HG03432 (cell line): ENCODE measurements around the gene NOA1.
"Not testable (repeated sequence)": the region's sequence is repeated elsewhere in the genome, so short reads cannot be mapped to it uniquely, and the experiment has no call there.

ENCODE experiments used
- ATAC-seq: cut with Tn5 transposase; IDR thresholded peaks from one replicate; pipeline ENCODE4 v1.9.1; 2021; ENCODE audit warnings: mild to moderate bottlenecking, moderate library complexity; ENCODE audit not compliant: unreplicated experiment

Gene NOA1

DNA sequence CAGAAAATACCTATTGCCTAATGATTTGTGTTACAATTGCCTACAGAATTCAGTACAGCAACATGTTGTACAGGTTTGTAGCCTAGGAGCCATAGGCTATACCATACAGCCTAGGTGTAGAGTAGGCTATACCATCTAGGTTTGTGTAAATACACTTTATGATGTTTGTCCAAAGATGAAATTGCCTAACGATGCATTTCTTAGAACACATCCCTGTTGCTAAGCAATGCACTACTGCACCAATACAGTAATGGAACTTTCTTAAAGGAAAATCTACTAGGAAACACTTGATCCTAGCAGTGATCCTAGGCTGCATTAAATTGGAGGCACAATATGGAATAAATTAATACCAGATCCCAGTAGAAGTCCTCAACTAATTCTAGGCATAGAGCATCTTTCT is 18.3 kb downstream of the NOA1 start:
- ATAC-seq = no peak

DNA sequence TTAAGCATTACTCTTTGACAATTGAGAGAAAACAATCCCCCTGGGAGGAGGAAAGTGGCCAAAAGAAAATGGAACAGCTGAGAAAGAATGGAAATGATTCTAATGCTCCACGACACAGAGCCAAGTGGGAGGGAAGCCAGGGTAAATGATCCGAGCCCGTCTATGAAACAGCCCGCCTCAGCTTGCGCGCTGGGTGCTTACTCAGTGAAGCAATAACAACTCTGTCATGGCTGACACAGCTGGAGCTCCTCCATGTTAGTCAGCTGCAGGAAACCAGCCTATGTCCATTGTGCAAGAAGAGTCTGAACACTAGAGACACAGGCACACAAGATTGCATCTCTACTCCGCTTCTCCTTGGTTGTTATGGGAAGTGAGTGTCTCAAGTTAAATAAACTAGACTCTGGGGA is 19.3 kb downstream of the NOA1 start:
- no peak for ATAC-seq

DNA sequence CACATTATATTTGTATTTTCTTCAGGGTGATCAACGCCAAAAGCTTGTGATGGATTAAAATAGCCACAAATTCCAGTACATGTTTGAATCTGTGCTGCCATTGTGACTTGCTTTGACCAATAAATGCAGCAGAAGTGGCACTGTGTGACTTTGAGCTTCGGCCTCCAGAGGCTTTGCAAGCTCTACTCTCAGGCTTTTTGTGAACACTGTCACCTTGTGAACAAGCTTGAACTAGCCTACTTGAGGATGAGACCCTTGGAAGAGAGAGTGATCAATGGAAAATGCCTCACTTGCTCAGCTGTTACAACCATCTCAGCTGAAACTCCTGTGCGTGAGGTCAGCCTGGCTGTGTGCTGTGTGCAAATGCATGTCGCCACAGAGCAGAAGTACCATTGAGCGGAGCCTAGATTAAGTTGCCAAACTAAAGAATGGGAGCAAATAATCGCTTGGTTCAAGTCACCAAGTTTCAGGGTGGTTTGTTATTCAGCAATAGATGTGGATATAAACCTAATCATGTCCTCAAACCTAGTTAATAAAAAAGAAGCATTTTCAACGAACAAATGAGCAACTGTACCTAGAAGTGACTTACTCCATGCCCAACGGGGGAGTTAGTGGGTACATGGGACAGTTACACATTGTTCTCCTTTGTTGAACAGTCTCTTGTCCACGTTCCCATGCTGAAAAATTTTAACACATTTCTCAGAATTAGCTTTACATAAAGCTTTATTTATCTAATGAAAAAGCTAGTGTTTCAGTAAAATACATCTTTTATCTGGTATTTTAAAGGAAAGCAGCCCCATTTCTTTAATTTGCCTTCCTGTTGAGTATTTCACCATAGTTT is 23.5 kb downstream of the NOA1 start:
- ATAC-seq = no peak

DNA sequence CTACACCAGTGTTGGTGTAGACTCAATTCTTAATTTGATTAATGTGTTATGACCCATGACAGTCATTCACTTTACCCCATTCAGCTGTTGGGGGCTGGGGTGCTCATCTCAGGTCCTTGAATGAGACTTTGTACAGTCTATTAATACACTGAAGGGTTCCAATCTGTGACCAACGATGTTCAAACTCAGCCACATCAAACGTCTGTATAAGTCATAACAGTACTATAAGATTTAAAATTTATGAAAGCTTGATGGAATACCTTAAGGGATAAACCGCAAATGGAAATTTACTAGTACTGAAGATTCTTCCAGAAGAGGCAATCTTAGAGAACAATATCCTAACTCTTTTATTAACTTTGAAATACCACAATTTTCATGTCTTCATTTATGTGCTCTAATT is 36.0 kb downstream of the NOA1 start:
- no peak for ATAC-seq

DNA sequence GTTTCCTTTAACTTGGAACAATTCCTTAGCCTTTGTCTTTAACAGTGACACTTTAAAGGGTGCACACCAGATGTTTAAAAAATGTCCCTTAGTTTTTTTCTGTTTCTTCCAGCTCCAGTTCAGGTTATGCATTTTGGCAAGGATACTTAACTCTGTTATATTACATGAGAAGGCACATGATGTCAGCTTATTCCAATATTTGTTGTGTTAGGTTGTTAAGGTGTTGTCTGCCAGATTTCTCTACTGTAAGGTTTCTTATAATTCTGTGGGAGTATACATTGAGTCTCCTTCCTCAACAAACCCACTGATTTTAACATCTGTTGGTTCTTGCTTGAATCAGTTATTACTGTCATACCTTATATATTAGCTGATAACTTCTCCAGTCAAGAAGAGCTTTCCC is 36.4 kb downstream of the NOA1 start:
- ATAC-seq = no peak

DNA sequence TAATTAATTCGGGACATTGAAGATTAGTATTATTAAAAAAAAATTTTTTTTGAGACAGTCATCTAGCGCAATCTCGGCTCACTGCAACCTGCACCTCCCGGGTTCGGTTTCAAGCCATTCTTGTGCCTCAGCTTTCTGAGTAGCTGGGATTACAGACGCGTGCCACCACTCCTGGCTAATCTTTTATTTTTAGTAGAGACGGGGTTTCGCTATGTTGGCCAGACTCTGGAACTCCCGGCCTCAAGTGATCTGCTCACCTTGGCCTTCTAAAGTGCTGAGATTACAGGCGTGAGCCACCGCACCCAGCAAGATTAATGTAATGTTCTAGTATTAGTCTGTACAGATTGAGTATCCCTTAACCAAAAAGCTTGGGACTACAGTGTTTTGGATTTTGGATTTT is 37.0 kb downstream of the NOA1 start:
- ATAC-seq = no peak

DNA sequence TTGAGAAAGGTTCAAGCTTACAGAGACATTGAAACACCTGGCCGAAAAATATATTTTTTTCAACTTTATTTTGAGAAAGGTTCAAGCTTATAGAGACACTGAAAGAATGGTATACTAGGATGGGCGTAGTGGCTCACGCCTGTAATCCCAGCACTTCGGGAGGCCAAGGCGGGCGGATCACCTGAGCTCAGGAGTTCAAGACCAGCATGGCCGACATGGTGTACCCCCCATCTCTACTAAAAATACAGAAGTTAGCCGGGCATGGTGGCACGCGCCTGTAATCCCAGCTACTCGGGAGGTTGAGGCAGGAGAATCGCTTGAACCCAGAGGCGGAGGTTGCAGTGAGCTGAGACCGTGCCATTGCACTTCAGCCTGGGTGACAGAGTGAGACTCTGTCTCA is 37.6 kb downstream of the NOA1 start:
- ATAC-seq = not testable (repeated sequence)

DNA sequence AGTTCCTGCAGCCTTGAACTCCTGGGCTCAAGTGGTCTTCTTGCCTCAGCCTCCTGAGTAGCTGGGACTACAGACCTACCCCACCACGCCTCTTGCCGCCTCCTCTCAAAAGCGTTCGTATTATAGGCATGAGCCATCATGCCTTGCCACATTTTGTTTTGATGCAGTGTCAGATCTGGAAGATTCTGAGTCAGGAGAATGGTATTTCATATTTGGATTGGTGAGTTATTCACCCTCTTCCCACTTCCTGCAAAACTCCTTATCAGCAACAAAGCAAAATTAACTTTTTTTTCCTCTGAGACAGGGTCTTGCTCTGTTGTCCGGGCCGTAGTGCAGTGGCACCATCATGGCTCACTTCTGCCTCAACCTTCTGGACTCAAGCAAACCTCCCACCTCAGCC is 40.1 kb downstream of the NOA1 start:
- no peak for ATAC-seq

DNA sequence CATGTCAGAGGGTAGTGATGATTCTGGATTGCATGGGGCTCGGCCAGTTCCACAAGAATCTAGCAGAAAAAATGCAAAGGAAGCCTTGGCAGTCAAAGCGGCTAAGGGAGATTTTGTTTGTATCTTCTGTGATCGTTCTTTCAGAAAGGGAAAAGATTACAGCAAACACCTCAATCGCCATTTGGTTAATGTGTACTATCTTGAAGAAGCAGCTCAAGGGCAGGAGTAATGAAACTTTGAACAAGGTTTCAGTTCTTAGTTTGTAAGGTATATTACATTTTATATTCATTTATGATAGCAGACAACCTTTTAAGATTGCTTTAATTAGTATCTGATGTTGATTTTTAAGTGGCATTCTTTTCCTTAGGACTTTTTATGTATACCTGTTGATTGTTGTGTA is 45.5 kb downstream of the NOA1 start:
- no peak for ATAC-seq

DNA sequence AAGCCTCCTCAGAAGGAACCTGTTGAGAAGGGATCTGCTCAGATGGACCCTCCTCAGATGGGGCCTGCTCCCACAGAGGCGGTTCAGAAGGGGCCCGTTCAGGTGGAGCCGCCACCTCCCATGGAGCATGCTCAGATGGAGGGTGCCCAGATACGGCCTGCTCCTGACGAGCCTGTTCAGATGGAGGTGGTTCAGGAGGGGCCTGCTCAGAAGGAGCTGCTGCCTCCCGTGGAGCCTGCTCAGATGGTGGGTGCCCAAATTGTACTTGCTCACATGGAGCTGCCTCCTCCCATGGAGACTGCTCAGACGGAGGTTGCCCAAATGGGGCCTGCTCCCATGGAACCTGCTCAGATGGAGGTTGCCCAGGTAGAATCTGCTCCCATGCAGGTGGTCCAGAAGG is 46.8 kb downstream of the NOA1 start:
- ATAC-seq = no peak

DNA sequence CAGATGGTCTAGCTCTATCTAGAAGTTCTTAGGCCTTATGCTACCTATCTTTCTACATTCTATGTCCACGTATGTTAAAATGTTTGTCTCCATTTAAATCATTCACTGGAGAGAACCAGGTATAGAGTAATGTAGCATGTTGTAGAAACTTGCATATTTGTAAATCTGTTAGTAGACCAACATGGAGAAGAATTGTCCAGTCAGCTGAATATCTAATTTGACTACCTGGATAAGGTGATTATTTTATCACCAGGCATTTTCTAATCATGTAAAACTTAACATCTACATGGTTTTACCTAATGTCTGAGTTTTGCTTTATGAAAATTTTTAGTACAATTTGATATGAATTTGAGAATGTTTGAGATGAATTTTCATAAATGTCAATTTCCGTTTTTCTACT is 50.2 kb downstream of the NOA1 start:
- no peak for ATAC-seq

DNA sequence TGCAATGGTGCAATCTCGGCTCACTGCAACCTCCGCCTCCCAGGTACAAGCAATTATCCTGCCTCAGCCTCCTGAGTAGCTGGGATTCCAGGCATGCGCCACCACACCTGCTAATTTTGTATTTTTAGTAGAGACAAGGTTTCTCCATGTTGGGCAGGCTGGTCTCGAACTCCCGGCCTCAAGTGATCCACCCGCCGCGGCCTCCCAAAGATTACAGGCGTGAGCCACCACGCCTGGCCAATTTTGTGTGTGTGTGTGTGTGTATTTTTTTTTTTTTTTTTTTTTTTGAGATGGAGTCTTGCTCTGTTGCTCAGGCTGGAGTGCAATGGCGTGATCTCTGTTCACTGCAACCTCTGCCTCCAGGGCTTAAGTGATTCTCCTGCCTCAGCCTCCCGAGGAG is 62.4 kb downstream of the NOA1 start:
- ATAC-seq = not testable (repeated sequence)

DNA sequence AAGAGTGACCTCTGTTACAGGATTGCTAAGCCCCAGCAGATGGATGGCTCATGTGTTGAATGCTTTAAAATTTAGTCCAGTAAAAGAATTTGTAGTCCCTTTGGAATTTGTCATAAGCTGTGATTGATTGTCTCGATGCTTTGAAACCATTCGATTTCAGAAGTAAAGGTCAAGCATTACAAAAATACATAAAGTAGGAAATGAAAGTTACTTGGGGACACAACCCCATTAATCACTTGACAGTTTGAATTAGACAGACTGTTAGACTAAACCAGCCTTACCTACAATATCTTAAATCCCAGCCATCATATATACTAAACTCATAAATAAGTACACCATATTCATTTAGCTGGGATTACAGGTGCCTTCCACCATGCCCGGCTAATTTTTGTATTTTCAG is 63.1 kb downstream of the NOA1 start:
- peak; percentile 60 for ATAC-seq
